SK-N-SH treated with all-trans-retinoic acid at 6 μM for 48 hours (cell line): ENCODE data around the gene ST3GAL6.

Experiments used
- ATAC-seq: fragments of 200-7000 bp; cut with Tn5 transposase; 3 replicates; pipeline ENCODE4 v1.9.1; 2020; ENCODE audit warnings: mild to moderate bottlenecking, moderate library complexity
- CSDC2 ChIP-seq: fragments of 250-450 bp; sonication (Bioruptor Pico); IDR thresholded peaks from 2 replicates; pipeline ENCODE4 v1.5.0; 2020; ENCODE audit warnings: mild to moderate bottlenecking, moderate library complexity
- GLIS3 ChIP-seq: fragments of 250-450 bp; sonication (Bioruptor Pico); IDR thresholded peaks from 2 replicates; pipeline ENCODE4 v1.5.0; 2020; ENCODE audit warnings: mild to moderate bottlenecking, moderate library complexity
- ISL1 ChIP-seq: fragments of 250-450 bp; sonication (Bioruptor Pico); IDR thresholded peaks from 2 replicates; pipeline ENCODE4 v2.1.2; 2022; ENCODE audit warnings: mild to moderate bottlenecking, moderate library complexity
- OSR1 ChIP-seq: fragments of 250-450 bp; sonication (Bioruptor Pico); IDR thresholded peaks from 2 replicates; pipeline ENCODE4 v1.8.0; 2022; ENCODE audit warnings: moderate library complexity, mild to moderate bottlenecking, inconsistent platforms
- PPARA ChIP-seq: fragments of 250-450 bp; sonication (Bioruptor Pico); IDR thresholded peaks from 2 replicates; pipeline ENCODE4 v1.5.0; 2020; ENCODE audit warnings: mild to moderate bottlenecking, borderline replicate concordance
- RARB ChIP-seq: fragments of 250-450 bp; sonication (Bioruptor Pico); IDR thresholded peaks from 2 replicates; pipeline ENCODE4 v1.8.0; 2021; ENCODE audit warnings: mild to moderate bottlenecking, moderate library complexity
- SNAI2 ChIP-seq: fragments of 250-450 bp; sonication (Bioruptor Pico); IDR thresholded peaks from 2 replicates; pipeline ENCODE4 v1.5.0; 2020; ENCODE audit warnings: mild to moderate bottlenecking, moderate library complexity
- ZFP3 ChIP-seq: fragments of 250-450 bp; sonication (Bioruptor Pico); IDR thresholded peaks from 2 replicates; pipeline ENCODE4 v1.5.0; 2020; ENCODE audit warnings: mild to moderate bottlenecking, moderate library complexity
- ZFP30 ChIP-seq: fragments of 450-650 bp; formaldehyde crosslinking; IDR thresholded peaks from 2 replicates; pipeline ENCODE4 v1.5.0; 2022; ENCODE audit warnings: mild to moderate bottlenecking, moderate library complexity
- ZNF565 ChIP-seq: fragments of 450-650 bp; formaldehyde crosslinking; conservative IDR thresholded peaks from 2 replicates; pipeline ENCODE4 v1.5.0; 2020; ENCODE audit warnings: low read depth, mild to moderate bottlenecking, moderate library complexity
- ZNF70 ChIP-seq: fragments of 450-650 bp; formaldehyde crosslinking; IDR thresholded peaks from 2 replicates; pipeline ENCODE4 v1.5.0; 2020; ENCODE audit warnings: mild to moderate bottlenecking, moderate library complexity
- TF ChIP-seq, protein P1 (sequence below): fragments of 250-450 bp; sonication (Bioruptor Pico); IDR thresholded peaks from 2 replicates; pipeline ENCODE4 v1.5.1; 2020; ENCODE audit warnings: low read depth, mild to moderate bottlenecking, moderate library complexity
- TF ChIP-seq, protein P2 (sequence below): fragments of 250-450 bp; sonication (Bioruptor Pico); IDR thresholded peaks from 2 replicates; pipeline ENCODE4 v1.5.0; 2020; ENCODE audit warnings: mild to moderate bottlenecking, moderate library complexity
- TF ChIP-seq, protein P3 (sequence below): fragments of 250-450 bp; sonication (Bioruptor Pico); IDR thresholded peaks from 2 replicates; pipeline ENCODE4 v1.5.1; 2021; ENCODE audit warnings: mild to moderate bottlenecking, moderate library complexity
- TF ChIP-seq, protein P4 (sequence below): fragments of 250-450 bp; sonication (Bioruptor Pico); IDR thresholded peaks from 2 replicates; pipeline ENCODE4 v1.8.0; 2021; ENCODE audit warnings: low read depth, mild to moderate bottlenecking, moderate library complexity, borderline replicate concordance
- TF ChIP-seq, protein P5 (sequence below): fragments of 250-450 bp; sonication (Bioruptor Pico); IDR thresholded peaks from 2 replicates; pipeline ENCODE4 v1.8.0; 2020; ENCODE audit warnings: mild to moderate bottlenecking, moderate library complexity, borderline replicate concordance

Gene ST3GAL6

DNA sequence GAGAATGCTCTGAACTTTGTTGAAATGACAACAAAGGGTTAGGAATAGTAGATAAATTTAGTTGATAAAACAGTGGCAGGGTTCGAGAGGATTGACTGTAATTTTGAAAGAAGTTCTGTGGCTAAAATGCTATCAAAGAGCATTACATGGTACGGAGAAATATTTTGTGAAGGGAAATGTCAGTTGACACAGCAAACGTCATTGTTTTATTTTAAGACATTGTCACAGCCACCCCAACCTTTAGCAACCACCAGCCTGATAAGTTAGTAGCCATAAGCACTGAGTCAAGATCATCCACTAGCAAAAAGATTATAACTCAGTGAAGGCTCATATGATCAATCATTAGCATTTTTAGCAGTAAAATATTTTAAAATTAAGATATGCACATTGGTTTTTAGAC is 8.7 kb upstream of the ST3GAL6 start (continued):
- no peak for TF ChIP-seq SNAI2
- no peak for TF ChIP-seq ZNF565 (CRISPR knock-in tag)
- TF ChIP-seq, protein P1, sequence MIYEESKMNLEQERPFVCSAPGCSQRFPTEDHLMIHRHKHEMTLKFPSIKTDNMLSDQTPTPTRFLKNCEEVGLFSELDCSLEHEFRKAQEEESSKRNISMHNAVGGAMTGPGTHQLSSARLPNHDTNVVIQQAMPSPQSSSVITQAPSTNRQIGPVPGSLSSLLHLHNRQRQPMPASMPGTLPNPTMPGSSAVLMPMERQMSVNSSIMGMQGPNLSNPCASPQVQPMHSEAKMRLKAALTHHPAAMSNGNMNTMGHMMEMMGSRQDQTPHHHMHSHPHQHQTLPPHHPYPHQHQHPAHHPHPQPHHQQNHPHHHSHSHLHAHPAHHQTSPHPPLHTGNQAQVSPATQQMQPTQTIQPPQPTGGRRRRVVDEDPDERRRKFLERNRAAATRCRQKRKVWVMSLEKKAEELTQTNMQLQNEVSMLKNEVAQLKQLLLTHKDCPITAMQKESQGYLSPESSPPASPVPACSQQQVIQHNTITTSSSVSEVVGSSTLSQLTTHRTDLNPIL (CRISPR knock-in tag) = no peak
- TF ChIP-seq GLIS3 = no peak

DNA sequence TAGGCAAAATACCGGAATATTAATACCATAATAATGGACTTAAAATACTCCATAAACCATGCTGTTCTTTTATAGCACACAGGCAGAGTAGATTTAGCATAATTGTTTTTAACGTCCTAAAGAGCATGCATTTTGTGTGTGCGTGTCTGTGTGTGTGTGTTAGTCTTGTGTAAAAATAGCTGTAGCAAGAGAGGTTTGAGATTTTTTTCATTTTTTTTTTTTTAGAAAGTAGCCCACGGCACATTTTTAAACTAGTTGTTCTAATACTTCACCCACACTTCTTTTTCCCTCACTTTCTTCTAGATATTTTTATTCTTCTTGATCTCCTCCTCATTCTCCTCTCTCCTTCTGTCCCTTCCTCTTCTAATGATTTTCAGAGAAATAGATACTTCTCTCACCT is 7.5 kb upstream of the ST3GAL6 start:
- TF ChIP-seq PPARA (CRISPR knock-in tag) (no peak), ISL1 (CRISPR knock-in tag) (no peak), ZFP30 (no peak), OSR1 (CRISPR knock-in tag) (no peak), CSDC2 (no peak), ZNF565 (CRISPR knock-in tag) (no peak), ZNF70 (no peak), ZFP3 (CRISPR knock-in tag) (no peak), RARB (CRISPR knock-in tag) (no peak)
- TF ChIP-seq, protein P2, sequence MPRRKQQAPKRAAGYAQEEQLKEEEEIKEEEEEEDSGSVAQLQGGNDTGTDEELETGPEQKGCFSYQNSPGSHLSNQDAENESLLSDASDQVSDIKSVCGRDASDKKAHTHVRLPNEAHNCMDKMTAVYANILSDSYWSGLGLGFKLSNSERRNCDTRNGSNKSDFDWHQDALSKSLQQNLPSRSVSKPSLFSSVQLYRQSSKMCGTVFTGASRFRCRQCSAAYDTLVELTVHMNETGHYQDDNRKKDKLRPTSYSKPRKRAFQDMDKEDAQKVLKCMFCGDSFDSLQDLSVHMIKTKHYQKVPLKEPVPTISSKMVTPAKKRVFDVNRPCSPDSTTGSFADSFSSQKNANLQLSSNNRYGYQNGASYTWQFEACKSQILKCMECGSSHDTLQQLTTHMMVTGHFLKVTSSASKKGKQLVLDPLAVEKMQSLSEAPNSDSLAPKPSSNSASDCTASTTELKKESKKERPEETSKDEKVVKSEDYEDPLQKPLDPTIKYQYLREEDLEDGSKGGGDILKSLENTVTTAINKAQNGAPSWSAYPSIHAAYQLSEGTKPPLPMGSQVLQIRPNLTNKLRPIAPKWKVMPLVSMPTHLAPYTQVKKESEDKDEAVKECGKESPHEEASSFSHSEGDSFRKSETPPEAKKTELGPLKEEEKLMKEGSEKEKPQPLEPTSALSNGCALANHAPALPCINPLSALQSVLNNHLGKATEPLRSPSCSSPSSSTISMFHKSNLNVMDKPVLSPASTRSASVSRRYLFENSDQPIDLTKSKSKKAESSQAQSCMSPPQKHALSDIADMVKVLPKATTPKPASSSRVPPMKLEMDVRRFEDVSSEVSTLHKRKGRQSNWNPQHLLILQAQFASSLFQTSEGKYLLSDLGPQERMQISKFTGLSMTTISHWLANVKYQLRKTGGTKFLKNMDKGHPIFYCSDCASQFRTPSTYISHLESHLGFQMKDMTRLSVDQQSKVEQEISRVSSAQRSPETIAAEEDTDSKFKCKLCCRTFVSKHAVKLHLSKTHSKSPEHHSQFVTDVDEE (CRISPR knock-in tag) = no peak
- TF ChIP-seq, protein P3, sequence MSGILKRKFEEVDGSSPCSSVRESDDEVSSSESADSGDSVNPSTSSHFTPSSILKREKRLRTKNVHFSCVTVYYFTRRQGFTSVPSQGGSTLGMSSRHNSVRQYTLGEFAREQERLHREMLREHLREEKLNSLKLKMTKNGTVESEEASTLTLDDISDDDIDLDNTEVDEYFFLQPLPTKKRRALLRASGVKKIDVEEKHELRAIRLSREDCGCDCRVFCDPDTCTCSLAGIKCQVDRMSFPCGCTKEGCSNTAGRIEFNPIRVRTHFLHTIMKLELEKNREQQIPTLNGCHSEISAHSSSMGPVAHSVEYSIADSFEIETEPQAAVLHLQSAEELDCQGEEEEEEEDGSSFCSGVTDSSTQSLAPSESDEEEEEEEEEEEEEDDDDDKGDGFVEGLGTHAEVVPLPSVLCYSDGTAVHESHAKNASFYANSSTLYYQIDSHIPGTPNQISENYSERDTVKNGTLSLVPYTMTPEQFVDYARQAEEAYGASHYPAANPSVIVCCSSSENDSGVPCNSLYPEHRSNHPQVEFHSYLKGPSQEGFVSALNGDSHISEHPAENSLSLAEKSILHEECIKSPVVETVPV = no peak
- TF ChIP-seq, protein P4, sequence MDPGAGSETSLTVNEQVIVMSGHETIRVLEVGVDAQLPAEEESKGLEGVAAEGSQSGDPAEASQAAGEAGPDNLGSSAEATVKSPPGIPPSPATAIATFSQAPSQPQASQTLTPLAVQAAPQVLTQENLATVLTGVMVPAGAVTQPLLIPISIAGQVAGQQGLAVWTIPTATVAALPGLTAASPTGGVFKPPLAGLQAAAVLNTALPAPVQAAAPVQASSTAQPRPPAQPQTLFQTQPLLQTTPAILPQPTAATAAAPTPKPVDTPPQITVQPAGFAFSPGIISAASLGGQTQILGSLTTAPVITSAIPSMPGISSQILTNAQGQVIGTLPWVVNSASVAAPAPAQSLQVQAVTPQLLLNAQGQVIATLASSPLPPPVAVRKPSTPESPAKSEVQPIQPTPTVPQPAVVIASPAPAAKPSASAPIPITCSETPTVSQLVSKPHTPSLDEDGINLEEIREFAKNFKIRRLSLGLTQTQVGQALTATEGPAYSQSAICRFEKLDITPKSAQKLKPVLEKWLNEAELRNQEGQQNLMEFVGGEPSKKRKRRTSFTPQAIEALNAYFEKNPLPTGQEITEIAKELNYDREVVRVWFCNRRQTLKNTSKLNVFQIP = no peak
- TF ChIP-seq, protein P5, sequence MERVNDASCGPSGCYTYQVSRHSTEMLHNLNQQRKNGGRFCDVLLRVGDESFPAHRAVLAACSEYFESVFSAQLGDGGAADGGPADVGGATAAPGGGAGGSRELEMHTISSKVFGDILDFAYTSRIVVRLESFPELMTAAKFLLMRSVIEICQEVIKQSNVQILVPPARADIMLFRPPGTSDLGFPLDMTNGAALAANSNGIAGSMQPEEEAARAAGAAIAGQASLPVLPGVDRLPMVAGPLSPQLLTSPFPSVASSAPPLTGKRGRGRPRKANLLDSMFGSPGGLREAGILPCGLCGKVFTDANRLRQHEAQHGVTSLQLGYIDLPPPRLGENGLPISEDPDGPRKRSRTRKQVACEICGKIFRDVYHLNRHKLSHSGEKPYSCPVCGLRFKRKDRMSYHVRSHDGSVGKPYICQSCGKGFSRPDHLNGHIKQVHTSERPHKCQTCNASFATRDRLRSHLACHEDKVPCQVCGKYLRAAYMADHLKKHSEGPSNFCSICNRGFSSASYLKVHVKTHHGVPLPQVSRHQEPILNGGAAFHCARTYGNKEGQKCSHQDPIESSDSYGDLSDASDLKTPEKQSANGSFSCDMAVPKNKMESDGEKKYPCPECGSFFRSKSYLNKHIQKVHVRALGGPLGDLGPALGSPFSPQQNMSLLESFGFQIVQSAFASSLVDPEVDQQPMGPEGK (CRISPR knock-in tag) = no peak
- TF ChIP-seq, protein P1 (CRISPR knock-in tag) = no peak
- ATAC-seq = no peak

DNA sequence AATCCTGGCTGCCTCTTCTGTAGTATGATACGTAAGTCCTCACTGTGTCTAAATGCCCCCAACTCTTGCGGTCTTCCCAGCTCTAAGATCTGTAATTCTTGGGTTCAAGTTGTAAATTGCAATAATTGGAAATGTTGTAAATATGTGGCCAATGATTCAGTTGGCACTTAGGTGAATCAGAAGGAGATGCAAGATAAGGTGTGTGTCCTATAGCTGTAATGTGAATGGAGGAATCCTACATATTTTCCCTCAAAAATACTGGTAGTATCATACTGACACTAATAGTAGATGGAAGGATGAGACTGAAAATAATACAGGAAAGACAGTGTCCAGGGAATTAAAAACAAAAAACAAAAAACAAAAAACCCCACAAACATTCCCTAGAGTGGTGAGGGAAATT is 3.5 kb upstream of the ST3GAL6 start:
- ATAC-seq = no peak
- TF ChIP-seq, protein P3 = no peak
- no peak for TF ChIP-seq ZFP3 (CRISPR knock-in tag)
